Measurements from ENCODE around the gene SRRM2.
"Not testable (repeated sequence)": the region's sequence is repeated elsewhere in the genome, so short reads cannot be mapped to it uniquely, and the experiment has no call there.

The SRRM2 gene

DNA sequence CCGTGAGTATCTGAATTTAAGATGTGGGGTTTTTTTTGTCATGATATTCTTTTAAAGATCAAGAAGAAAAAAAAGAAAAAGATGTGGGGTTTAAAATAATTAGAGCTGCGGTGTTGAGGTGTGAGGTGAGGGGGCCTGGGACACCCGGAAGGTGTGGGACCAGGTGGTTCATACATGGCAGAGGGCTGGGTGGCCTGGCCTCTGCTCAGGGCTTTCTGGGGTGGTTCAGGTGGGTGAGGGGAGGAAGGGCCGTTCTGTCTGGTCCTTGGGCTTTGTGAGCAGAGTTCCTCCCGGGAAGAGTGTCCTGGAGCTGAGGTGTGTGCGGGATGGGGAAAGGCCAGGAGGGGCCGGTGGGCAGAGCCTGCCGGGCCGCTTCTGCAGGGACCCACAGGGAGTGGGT is 37.4 kb upstream of the SRRM2 start:
- DNase-seq (ENCODE audit: low spot score) = no peak

DNA sequence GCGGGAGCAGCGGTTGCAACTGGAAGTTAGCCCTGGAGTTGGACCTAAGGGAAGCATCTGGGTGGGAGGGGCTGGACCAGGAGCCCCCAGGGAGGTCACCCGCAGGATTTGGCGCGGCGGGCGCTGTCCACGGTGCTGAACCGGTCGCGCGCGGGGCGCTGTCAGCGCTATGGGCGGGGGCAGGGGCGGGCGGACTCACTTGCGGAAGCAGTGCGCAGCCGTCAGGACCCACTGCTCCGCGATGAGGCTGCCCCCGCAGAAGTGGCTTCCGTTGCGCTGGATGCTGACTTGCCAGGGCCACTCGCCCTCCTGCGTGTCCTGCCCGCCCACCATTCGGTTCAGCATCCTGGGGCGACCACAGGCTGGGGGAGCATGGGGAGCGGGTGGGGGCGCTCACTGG is 36.9 kb upstream of the SRRM2 start:
- DNase-seq (ENCODE audit: low spot score) = peak; percentile 33

DNA sequence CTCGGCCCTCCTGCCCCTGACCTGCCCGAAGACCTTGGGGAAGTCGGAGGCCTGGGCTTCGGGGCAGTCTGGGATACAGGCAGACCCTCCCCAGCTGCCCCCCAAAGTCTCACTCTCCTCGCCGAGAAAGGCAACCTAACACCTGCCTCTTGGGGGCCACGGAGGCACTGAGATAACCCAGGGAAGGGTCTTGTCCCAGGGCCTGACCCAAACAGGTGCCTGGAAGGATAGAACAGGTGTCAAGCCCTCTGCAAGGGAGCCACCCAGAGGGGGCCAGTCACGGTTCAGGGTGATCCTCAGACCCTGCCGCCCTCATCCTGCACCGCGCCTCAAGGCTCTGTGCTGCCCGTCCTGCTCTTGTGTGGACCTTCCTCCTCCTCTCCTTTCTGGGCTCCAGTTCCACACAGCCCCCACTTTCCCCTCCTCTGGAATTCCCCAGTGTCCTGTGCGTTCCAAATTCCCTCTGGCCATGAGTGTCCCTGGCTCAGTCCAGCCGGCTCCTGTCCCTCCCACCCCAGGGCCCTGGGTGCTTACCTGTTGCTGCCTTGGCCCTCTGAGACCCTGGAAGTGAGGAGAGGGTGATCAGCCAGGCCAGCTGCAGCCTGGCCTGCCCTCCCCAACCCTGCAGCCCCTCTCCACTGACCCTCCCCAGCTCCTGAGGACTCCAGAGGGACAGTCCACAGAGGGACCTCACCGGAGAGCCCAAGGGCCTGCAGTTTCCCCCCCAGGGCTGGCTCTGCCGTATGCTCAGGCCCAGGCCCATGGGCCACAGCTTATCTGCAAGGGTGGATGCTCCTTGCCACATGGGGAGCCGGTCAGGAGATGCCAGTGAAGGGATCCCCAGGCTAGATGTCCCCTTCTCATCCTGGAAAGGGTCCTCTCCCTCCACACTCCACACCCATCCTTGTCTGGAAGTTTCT is 36.2 kb upstream of the SRRM2 start:
- DNase-seq (ENCODE audit: low spot score) = no peak

DNA sequence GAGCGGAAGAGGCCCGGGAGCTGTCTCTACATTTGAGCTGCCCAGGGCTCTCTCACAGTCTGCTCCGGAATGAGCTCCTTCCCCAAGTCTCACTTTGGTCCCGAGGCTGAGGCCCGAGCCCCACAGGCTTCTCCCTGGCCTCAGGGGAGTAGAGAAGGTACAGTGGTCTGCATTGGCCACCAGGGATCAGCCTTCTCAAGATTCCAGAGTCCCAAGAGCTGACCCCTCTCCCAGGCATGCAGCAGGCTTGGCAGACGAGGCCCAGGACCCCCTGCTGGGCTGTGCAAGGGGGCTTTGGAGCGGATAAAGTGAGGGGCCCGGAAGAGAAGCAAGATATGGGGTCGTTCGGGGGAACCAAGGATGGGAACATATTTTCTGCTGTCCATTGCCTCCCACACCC is 35.5 kb upstream of the SRRM2 start:
- DNase-seq (ENCODE audit: low spot score) = no peak

DNA sequence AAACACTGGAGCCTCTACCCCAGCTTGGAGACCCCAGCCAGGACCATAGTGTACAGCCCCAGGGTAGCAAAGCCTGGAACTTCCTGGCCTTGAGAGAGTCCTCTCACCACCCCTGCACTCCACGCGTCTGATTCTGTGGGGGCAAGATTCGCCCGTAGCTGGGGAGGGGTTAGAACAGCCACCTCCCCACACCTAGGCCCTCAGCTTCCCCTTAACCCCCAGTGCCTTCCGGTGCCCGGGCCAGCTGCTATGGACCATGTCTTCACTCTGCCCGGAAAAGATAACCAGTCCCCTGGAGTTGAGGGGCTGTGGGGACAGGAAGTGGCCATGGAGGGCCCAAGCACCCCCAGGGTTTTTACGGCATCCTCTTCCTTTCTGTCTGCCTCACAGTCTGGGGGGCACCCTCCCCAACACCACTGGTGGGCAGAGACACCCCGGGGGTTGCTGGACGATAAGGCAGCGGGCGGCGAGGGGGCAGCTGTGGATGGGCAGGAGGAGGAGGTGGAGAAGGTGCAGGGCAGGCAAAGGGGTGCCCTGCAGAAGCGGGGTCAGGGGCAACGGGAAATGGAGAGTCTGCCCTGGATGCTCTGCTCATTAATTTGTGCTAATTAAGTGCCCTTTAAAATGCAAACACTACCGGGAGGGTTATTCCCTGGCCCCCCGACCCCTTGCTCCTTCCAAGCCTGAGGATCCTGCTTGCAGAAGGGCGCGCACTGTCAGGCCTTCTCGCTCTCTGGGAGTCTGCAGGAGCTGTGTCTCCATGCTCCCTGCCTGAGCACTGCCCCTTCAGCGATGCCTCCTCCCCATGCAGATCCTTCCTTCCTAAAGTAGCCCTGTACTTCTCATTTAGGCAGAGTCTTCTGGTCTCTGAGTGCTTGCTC is 34.8 kb upstream of the SRRM2 start:
- no peak for DNase-seq (ENCODE audit: low spot score)

DNA sequence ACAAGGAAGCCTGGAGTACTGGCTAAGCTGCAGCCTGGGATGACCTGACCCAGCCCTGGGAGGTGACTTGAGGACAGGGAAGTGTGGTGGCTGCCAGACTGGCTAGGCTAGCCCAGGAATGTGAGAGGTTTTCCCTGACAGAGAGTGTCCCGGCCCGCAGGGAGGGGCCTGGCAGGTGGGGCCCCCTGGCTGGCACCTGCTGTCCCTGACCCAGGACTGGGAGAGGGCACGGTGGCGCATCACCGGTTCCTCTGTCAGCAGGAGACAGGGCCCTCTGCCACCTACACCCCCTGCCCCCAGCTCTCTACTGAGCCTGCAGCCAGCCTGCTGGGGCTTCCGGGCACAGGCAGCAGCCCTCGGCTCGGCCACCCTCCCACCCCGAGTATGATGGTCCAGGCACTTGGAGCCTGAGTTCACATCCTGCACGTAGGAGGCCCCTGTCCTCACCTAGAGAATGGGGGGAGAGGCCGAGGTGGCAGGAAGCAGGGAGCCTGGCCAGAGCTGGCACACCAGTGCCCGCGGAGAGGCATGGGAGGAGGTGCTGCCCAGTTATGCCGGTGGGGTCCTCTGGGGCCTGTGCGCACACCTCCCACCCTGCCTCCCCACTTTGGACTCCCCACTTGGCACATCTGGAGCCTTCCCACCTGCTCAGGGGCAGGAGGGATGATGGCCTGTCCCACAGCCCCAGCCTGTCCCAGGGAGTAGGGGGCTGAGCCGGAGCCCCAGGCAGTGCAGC is 32.9 kb upstream of the SRRM2 start:
- DNase-seq (ENCODE audit: low spot score) = no peak

DNA sequence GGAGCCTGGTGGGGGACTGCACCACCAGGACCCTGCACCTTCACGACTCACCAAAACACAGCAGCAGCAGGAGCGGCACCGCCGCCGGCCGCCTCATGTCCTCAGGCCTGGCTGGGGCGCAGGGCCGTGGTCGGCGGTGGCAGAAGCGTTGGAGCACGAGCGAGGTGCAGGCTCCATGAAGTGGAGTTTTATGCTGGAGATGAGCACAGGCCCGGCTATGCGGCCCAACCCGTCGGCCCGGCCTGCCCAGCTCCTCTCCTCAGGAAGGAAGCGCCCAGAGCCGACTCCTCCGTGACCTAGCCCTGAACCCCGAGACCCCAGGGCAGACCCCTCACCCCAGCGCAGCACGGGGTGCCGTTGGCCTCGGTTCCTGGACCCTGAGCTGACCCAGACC is 32.4 kb upstream of the SRRM2 start, which contains the start of gene PRSS27:
Gene PRSS27 (minus strand): TSS at position 161 of the 394 bp plus-strand sequence. CDS start 64 bp downstream, at position 97.
- DNase-seq (ENCODE audit: low spot score) = no peak

DNA sequence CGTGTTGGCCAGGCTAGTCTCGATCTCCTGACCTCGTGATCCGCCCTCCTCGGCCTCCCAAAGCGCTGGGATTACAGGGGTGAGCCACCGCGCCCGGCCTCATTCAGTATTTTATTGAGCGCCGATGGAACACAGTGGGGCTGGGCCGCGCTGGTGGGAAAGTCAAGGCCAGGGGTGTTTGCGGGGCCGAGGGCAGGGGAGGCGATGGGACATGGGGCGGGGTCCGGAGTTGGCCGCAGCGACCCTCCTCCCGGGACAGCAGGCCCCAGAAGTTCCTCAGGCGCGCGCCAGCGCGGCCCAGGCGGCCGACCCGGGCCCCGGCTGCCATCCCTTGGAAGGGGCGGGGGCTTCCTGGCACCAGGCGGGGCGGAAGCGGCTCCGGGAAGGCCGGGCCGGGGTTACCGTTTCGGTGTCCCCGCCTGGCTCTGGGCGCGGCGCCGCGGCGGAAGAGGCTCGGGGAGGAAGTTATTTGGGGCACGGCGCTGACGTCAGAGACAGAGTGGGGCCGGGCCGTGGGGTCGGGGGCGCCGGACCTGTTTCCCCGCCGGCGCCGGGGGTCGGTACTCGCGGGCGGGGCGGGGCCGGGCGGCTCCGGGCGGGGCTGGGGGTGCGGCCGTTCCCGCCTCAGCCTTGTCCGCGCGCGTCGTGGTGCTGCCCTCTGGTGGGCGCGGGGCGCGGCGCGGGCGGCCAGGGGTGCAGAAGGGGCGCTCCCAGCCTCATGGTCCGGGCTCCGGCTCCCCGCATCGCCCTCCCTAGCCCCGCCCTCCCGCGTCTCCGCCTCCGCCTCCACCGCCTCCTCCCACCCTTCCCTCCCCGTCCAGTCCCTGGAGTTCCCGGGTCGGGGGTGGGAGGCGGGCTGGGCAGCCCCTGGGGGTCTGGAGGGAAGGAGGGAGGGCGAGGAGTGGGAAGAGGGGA is 31.5 kb upstream of the SRRM2 start:
- peak; percentile 78 for DNase-seq (ENCODE audit: low spot score)

DNA sequence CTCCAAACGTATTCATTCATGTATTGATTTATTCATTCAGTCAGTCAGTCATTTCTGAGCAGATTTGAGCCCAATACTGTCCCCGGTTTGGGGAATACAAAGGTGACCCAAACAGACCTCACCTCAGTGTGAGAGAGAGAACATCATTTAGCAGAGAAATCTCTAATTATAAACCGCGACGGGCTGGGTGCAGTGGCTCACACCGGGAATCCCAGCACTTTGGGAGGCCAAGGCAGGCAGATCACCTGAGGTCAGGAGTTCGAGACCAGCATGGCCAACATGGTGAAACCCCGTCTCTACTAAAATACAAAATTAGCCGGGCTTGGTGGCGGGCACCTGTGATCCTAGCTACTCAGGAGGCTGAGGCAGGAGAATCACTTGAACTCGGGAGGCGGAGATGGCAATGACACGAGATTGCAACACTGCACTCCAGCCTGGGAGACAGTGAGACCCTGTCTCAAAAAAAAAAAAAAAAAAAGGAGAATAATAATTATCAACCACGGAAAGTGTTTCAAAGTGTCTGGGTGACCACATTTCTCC is 30.7 kb upstream of the SRRM2 start:
- DNase-seq (ENCODE audit: low spot score) = not testable (repeated sequence)

DNA sequence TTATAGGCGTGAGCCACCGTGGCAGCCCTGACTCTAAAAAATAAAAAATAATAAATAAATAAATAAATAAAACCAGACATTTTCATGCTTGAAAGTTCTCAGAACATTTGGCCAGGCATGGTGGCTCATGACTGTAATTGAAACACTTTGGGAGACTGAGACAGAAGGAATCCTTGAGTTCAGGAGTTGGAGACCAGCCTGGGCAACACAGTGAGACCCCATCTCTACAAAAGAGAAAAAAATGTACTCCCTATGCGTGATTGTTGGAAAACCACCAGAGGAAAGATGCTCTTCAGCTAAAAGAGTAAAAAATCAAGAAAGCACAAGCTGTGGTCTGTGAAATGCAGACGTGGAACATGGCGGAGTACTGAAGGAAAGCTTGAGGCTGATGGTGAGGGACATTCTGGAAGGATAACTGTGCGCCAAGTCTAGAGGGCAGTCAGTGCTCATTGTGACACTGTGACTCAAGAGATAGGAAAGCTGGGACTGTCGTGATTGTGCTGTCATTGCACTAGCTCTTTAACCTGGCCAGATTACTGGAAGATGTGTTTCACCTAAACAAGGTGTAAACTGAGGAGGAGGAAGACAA is 28.3 kb upstream of the SRRM2 start:
- no peak for DNase-seq (ENCODE audit: low spot score)

DNA sequence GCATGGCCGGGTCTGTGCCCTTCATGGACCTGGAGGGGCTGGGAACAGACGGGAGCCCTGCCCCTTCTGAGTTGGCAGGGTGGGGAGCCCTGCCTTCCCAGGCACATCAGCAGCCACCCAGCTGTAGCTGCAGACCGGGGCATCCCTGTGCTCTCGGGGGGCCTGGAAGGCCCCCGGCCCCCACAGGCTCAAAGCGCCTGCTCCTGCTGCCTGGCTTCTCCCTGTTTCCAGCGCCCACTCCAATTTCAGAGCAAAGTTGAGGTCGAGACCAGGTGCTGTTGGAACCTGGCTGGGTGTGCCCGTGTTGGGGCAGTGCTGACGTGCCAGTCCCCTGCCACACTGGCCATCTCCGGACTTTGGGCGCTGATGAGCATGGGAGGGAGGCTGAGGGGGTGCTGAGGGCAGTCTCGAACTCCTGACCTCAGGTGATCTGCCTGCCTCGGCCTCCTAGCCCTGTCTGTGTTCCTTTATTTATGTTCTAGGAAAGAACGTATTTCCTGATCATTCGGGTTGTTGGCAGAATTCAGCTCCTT is 27.6 kb upstream of the SRRM2 start:
- no peak for DNase-seq (ENCODE audit: low spot score)

DNA sequence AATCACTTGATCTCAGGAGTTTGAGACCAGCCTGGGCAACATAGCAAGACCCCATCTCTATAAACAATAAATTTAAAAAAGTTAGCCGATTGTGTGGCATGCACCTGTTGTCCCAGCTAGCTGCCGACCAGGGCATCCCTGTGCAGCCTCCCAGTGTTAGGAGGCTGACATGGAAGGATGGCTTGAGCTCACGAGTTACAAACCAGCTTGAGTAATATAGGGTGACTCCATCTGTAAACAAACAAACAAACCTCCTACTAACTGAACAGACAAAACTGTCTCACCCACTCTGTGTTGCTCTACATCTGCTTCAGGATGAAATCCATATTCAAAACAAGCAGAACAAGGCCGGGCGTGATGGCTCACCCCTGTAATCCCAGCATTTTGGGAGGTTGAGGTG is 25.5 kb upstream of the SRRM2 start:
- no peak for DNase-seq (ENCODE audit: low spot score)

DNA sequence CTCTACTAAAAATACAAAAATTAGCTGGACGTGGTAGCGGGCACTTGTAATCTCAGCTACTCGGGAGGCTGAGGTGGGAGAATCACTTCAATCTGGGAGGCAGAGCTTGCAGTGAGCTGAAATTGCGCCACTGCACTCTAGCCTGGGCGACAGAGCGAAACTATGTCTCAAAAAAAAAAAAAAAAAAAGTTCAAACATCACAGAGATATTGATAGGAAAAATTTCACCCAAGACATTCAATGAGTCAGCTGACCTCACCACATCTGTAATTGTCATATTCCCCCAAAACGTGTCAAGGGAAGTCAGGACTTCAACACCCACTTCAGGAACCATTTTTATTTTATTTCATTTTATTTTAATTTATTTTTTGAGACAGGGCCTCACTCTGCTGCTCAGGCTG is 24.4 kb upstream of the SRRM2 start:
- no peak for DNase-seq (ENCODE audit: low spot score)

DNA sequence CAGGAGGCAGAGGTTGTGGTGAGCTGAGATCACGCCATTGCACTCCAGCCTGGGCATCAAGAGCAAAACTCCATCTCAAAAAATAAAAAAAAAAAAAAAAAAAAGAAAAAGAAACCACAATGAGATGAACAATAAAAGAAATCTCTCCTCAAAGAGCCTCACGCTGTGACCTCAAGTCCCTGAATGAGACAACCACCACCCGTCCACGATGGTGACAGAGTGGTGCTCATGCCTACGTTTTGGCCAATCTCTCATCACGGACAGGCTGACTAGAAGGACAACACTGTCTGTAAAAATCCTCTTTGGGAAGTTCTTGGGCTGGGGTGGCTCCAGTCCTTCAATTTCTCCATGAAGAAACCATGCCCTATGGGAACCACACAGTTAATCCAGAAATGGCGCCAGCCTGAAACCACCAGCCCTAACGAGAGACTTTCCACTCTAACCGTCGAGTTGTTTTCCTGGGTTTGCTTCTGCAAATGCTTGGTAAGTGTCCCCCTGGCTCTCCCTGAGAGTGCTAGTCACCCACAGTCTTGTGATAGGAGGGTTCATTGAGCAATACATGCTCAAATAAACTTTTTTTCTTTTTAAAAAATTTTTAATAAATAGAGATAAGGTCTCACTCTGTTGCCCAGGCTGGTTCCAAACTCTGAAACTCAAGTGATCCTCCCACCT is 17.5 kb upstream of the SRRM2 start:
- no peak for DNase-seq (ENCODE audit: low spot score)

DNA sequence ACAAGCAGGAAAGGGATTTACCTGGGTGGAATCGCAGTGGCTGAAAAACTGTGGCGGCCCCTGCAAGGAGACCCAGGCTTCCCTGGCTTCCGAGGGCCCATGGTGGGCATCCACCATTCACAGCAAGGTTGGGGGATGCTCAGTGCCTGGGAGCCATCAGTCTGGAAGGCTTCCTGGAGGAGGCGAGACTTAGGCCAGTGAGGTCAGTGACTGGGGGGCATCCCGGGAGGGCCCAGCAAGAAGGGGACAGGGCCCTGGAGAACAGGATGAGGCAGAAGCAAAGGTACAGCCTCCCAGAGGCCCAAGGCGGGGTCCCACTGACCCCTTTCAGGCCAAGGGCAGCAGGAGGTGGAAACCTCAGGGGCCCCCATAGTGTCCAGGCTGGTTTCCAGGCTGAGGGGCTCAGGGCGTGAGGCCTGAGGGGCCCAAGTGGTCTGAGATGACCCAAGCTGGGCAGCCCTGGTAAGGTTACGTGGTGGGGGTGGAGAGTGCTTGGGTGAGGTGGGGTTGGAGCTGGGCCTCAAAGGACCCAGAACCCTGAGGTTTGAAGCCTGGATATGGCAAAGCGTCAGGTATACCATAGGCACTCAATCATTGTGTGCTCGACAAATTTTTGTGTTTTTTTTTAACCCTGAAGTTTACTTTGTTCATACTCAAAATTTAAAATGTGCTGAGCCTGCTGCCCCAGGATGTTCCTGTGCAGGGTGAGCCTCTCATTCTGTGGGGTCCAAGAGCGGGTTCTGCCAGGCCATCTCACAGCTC is 15.8 kb upstream of the SRRM2 start:
- no peak for DNase-seq (ENCODE audit: low spot score)

DNA sequence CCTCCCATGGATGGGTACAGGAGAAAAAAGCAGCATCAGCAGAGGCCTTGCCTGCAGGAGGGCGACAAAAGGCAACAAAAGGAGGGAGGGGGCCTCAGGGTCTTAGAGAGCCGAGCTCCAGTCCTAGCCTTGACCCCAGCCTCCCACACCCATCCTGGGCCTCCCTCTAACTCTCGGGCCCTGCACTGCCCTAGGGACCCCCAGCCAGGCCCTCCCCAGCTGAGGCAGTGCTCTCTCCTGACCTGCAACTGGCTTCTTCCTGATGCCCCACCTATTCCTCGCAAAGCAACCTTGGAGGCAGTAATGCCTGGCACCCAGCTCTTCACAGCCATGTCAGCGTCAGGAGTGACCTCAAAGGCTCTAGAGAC is 15.2 kb upstream of the SRRM2 start:
- no peak for DNase-seq (ENCODE audit: low spot score)

DNA sequence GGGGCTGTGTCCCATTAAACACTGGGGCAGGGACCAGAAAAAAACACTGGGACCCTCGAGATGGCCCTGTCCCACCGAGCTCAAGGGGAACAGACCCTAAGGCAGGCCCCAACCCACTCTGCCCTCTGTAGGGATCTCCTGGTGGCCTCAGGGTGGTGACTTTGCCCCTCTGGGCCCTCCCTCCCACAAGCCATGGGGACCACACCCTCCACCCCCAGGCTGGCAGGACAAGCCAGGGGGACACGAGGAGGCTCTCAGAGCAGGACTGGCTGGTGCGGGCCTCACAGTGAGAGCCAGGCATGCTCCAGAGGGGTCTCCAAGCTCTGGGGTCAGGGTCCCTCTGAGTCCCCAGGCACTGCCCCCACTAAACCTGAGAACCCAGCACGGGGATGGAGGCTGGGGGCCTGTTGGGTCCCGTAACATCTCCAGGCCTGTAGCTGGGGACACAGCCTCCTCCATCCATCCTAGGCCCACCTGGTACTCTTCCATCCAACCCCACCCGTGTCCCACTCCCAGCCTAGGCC is 14.5 kb upstream of the SRRM2 start:
- no peak for DNase-seq (ENCODE audit: low spot score)

DNA sequence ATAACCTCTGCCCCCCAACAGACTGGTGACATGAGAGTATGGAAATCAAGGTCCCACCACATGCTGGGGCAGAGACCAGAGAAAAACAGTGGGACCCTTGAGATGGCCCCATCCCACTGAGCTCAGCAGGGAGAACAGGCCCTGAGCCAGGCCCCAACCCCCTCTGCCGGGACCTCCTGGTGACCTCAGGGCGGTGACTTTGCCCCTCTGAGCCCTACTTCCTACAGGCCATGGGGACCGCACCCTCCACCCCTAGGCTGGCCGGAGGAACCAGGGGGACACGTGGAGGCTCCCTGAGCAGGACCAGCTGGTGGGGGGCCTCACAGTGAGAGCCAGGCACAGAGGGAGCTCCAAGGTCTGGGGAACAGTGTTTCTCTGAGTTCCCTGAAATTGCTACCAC is 13.8 kb upstream of the SRRM2 start:
- no peak for DNase-seq (ENCODE audit: low spot score)

All from Ammon's horn (tissue), 1 donor.